OCI-LY7 (cell line): ENCODE data around the gene MFAP4.

ENCODE experiments used
- EZH2phosphoT487 ChIP-seq: fragments of 200-600 bp; sonication (generic); IDR thresholded peaks from 2 replicates; pipeline ENCODE4 v1.6.1; 2018; ENCODE audit warnings: low read depth, borderline replicate concordance, mild to moderate bottlenecking, mixed run types, antibody characterized with exemption, low read length, moderate library complexity, mixed read lengths
- TF ChIP-seq, protein P1 (sequence below): fragments of 200-600 bp; sonication (generic); conservative IDR thresholded peaks from 2 replicates; pipeline ENCODE4 v1.5.1; 2014; ENCODE audit warnings: mild to moderate bottlenecking, antibody characterized with exemption, low read length, moderate library complexity, mixed read lengths

GRCh38 chr17:19417611-19418010, 30.6 kb upstream of the MFAP4 start:
- TF ChIP-seq, protein P1, sequence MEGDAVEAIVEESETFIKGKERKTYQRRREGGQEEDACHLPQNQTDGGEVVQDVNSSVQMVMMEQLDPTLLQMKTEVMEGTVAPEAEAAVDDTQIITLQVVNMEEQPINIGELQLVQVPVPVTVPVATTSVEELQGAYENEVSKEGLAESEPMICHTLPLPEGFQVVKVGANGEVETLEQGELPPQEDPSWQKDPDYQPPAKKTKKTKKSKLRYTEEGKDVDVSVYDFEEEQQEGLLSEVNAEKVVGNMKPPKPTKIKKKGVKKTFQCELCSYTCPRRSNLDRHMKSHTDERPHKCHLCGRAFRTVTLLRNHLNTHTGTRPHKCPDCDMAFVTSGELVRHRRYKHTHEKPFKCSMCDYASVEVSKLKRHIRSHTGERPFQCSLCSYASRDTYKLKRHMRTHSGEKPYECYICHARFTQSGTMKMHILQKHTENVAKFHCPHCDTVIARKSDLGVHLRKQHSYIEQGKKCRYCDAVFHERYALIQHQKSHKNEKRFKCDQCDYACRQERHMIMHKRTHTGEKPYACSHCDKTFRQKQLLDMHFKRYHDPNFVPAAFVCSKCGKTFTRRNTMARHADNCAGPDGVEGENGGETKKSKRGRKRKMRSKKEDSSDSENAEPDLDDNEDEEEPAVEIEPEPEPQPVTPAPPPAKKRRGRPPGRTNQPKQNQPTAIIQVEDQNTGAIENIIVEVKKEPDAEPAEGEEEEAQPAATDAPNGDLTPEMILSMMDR = no peak
- TF ChIP-seq EZH2phosphoT487 = no peak
